Dermis microvascular lymphatic vessel endothelial cell (primary cell): ENCODE measurements around the gene ATP2B3. TPM values are rescaled to one million over a fixed set of nuclear protein-coding genes. Genes with fewer than 3 reads are reported as not detected.
"Not testable (repeated sequence)": the region's sequence is repeated elsewhere in the genome, so short reads cannot be mapped to it uniquely, and the experiment has no call there.

Experiments used
- DNase-seq, 2 donors: peaks; one replicate each; pipeline versions ENCODE4 v3.0.0 to v3.0.0-alpha.2; 2010; ENCODE audit warnings: low read depth in 2 of 2
- total RNA-seq: library from RNA; depleted of rRNA; stranded (reverse); fragments of >200 nt; gene quantifications from 2 replicates; pipeline ENCODE4 v1.2.1, GENCODE V29; 2014

Gene ATP2B3
- total RNA-seq, 1 donor from 2014 or later: not detected

DNA sequence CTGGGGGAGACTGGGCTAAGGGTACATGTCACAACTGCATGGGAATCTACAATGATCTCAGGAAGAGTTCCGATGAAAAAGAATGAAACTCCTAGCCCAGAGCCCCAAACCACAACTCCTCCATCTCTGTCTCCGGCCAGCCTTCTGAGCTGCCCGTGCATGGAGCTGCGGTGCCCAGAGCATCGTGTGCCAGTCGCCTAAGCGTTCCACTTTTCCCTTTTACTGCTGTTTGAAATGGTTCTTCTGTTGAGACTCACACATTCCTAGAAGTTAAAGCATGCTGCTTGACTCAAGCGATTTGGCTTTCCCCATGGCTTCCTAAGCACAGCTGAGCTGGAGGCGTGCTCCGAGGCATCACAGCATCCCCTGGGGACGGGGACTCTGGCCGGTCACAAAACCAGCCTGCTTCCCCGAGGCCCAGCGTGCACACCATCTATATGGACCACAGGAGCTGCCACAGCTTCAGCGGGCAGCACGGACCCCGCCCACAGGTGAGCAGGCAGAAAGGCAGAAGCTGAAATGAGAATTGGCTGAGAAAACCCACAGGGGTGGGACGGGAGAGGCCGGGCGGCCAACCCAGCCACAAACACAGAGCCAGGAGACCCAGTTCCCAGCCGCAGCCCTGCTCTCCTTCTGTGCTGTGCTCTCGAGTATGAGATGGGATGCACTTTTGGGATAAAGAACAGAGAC lies 76.5 kb downstream of the ATP2B3 start:
- DNase-seq: no peak

- no peak for DNase-seq
Observed at GRCh38 chrX:153595387-153595786, 77.9 kb downstream of the ATP2B3 start.

DNA sequence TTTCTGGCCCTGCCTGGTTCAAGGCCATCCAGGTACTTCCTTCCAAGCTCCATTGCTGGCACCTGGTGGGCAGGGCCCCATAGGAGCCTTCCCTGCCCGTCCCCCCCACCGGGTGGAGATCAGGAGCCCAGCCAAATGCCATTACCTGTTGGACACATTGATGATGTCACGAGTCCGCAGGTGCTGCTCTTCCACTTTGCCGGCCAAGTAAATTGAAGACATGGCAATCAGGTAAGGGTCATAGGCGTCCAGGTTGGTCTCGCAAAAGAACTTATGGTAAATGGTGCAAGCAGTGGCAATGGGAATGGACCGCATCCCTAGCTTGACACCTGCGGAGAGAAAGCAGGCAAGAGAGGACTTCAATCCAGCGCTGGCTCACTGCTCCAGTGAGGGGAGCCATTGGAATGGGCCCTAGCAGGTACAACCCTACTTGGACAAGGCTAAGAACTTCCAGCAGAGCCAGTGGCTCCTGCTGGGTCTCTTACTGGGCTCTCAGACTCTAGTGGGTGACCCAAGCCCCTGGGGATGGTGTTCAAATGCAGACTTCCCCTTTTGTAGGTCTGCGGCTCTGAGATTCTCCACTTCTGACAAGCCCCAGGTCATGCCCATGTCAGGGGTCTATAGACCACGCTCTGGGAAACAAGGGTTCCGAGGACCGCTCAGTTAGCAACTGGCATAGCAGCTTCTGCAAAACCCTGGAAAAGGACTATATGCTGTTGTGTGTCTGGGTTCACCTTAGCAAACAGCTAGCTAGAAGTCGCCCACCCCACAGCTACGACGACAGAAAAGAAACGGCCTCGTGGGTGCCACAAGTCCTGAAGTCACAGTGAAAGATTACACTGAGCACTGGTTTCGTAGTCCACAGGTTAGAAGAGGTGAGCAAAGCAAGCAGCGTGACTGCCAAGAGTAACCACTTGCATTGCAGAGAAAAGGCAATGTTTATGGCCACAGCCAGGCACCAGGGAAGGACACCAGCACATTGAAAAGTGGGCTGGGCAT lies 78.7 kb downstream of the ATP2B3 start:
- no peak for DNase-seq

DNA sequence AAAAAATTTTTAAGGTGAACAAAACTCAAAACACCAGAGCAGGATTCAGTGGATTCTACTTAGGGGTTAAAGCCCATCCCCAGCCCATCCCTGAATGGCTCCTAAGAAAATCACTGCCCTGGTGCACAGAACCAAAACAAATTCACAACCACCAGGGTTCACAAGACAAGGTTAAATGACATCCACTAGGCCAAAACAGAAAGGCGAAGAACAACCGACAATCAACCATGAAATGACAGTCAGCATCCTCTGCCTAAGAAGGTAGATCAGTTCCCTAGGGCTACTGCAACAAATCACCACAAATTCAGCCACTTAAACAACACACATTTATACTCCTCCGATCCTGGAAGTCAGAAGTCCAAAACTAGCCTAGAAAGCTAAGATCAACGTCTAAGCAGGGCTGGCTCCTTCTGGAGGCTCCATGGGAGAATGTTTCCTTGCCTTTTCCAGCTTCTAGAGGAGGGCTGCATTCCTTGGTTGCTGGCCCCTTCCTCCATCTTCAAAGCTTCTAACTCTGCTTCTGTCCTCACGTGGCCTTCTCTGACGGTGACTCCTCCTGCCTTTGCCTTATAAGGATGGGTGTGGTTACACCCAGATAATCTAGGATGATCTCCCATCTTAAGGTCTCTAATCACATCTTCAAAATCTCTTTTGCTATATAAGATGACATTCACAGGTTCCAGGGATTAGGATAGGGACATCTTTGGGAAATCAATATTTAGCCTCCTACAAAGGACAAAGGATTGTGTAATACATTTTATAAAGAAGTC lies 79.7 kb downstream of the ATP2B3 start:
- DNase-seq: no peak

DNA sequence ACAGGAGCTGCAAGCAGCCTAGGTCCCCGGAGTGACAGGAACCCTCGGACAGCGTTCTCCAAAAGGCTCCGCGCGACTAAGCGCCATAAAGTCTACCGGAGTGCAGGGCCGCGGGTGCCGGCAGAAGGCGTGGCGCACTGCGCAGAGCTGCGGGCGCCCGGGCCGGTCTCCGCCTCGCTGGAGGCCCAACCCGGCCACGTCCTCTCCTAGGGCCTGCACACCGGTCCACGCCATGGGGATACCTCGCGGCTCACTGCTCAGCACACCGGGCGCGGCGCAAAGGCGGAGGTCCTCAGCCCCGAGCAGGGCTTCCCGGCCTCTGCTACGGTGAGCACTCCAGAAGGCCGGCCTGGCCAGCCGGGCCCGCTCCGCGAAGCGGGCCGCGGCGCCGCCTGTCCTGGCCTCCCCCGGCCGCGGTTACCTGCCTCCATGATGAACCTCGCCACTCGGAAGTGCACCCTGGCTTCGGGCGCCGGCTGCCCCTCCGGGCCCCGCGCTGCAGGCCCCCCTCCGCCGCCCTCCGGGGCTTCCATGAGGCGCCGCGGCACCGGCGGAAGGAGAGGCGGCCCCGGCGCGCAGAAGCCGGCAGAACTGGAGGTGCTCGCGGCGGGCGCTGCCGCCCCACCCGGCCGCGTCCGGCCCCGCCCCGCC lies 81.2 kb downstream of the ATP2B3 start, which contains the start of gene CCNQ:
Gene CCNQ (minus strand): TSS at position 599 of the 651 bp plus-strand sequence. CDS start 66 bp downstream, at position 533.
- DNase-seq: peak in 1 of 2 donors; percentile 38

DNA sequence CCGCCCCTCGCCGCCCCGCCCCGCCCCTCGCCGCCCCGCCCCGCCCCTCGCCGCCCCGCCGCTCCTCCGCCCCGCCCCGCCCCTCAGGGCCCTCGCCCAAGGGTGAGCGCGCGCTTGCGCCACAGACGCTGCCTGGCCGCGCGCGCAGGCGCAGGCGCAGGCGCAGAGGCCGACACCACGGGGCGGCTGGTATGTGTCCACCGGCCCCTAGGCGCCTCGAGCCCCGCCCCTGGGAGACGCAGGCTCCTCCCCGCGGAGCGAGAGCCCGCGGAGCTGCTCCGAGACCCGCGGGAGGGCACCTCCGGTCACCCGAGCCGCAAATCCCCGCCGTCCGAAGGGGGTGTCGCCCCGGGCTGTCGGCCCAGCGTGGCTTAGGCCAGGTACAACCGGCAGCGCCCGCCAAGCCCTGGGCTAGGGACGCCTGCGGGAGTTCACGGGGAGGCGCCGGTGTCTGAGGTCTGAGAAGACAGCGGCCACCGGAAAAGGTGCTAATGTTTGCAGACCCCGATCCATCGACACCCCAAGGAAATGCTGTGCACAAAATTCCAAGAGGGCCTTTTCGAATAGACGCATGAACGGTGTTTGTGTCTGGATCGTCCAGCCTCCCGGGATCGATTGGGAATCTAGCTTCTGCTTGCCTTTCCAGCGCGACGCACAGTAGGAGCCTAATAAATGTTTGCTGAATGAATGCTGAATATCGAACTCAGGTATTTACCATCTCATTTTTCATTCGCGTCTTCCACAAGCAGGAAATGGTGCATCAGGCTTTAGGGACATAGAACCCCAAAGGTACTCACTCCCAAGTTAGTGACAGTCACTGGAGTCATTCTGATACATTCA lies 82.0 kb downstream of the ATP2B3 start:
- peak; percentile 64 to 86 for DNase-seq

GRCh38 chrX:153600032-153600373 lies 82.6 kb downstream of the ATP2B3 start:
- DNase-seq: no peak

GRCh38 chrX:153600921-153601320 lies 83.5 kb downstream of the ATP2B3 start:
- DNase-seq: no peak

GRCh38 chrX:153601511-153602110 lies 84.2 kb downstream of the ATP2B3 start:
- no peak for DNase-seq

GRCh38 chrX:153602601-153603000 lies 85.2 kb downstream of the ATP2B3 start:
- no peak for DNase-seq

GRCh38 chrX:153603131-153603656 lies 85.8 kb downstream of the ATP2B3 start:
- DNase-seq: no peak

DNA sequence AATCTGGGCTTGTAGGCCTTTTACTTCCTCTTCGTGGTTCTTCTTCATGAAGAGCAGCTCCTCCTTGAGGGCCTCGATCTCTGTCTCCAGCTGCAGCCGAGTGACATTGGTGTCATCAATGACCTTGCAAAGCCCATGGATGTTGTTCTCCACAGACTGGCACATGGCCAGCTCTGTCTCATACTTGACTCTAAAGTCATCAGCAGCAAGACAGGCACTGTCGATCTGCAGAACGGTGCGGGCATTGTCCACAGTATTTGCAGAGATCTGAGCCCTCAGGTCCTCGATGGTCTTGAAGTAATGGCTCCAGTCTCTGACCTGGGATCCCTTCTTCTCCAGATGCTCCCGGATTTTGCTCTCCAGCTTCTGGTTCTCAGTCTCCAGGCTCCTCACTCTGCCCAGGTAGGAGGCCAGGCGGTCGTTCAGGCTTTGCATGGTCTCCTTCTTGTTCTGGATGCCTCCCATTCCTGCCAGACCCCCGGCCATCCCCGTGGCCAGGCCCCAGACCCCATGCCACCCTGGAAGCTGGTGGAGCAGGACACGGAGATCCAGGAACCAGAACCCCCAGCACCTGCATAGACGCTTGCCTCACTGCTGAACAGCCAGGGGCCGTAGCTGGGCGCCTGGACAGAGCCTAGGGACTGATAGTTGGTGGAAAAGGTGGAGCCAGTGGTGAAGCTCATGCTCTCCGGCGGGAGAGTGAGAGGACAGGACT lies 87.4 kb downstream of the ATP2B3 start:
- not testable (repeated sequence) for DNase-seq

GRCh38 chrX:153606503-153606902 lies 89.1 kb downstream of the ATP2B3 start:
- no peak for DNase-seq

DNA sequence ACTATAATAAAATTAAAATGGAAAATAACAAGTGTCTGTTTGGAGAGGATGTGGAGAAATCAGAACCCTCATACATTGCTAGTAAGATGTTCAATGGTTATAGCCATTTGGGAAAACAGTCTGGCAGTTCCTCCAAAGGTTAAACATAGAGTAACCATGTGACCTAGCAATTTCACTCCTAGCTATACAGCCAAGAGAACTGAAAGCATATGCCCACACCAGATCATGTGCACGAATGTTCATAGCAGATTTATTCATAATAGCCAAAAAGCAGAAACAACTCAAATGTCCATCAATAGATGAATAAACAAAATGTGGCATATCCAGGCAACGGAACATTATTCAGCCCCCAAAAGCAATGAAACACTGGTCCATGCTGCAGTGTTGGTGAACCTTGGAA lies 90.9 kb downstream of the ATP2B3 start:
- no peak for DNase-seq

GRCh38 chrX:153608806-153609205 lies 91.4 kb downstream of the ATP2B3 start:
- DNase-seq: no peak

GRCh38 chrX:153609917-153610835 lies 92.7 kb downstream of the ATP2B3 start:
- peak; percentile 41 to 66 for DNase-seq

GRCh38 chrX:153610836-153611213 lies 93.4 kb downstream of the ATP2B3 start:
- no peak for DNase-seq
